Chondrocyte (in vitro differentiated cells): Measurements from ENCODE around the gene LGSN. TPM values are rescaled to one million over a fixed set of nuclear protein-coding genes. Genes with fewer than 3 reads are reported as not detected.

Experiments used
- DNase-seq: peaks from one replicate; pipeline ENCODE4 v3.0.0; 2021; ENCODE audit warnings: mixed read lengths, low spot score
- H3K27ac Mint-ChIP-seq: one replicate; pipeline ENCODE4 v1.8.0; 2021; ENCODE audit warnings: mild to moderate bottlenecking, moderate library complexity, mixed read lengths; ENCODE audit not compliant: unreplicated experiment
- H3K27me3 Mint-ChIP-seq: 2 replicates; pipeline ENCODE4 v1.8.0; 2021; ENCODE audit warnings: low read depth, mixed read lengths
- H3K36me3 Mint-ChIP-seq: 2 replicates; pipeline ENCODE4 v1.8.0; 2021; ENCODE audit warnings: low read depth, mixed read lengths
- H3K4me1 Mint-ChIP-seq: 2 replicates; pipeline ENCODE4 v1.8.0; 2021; ENCODE audit warnings: low read depth, mild to moderate bottlenecking, mixed read lengths
- H3K4me3 Mint-ChIP-seq: one replicate; pipeline ENCODE4 v1.8.0; 2021; ENCODE audit warnings: mild to moderate bottlenecking, moderate library complexity, mixed read lengths; ENCODE audit not compliant: unreplicated experiment
- H3K9me3 Mint-ChIP-seq: 2 replicates; pipeline ENCODE4 v1.8.0; 2021; ENCODE audit warnings: low read depth, mixed read lengths
- CTCF ChIP-seq: fragments of 200-600 bp; sonication (generic); IDR thresholded peaks from 2 replicates; pipeline ENCODE4 v1.5.0; 2021; ENCODE audit warnings: antibody characterized with exemption, mild to moderate bottlenecking, moderate library complexity
- total RNA-seq: library from RNA; stranded (reverse); gene quantifications from 3 replicates; pipeline ENCODE4 v1.2.1, GENCODE V29; 2021

LGSN gene
- total RNA-seq, 1 donor from 2014 or later, result 1.4 TPM

- no peaks in the 10 kb centered on the region for H3K9me3 Mint-ChIP-seq
- no peak for DNase-seq
- no peaks in the 10 kb centered on the region for H3K36me3 Mint-ChIP-seq
- TF ChIP-seq CTCF, result peak; percentile 83
- peaks cover 15% of the 10 kb centered on the region for H3K27me3 Mint-ChIP-seq
- H3K27ac Mint-ChIP-seq, result no peak overlapping the region
- H3K4me1 Mint-ChIP-seq, result peaks cover 7% of the 10 kb centered on the region
- no peak overlapping the region for H3K4me3 Mint-ChIP-seq
Measured at GRCh38 chr6:63272397-63272796, 47.4 kb downstream of the LGSN start.

- Mint-ChIP-seq H3K36me3 (no peaks in the 10 kb centered on the region), H3K9me3 (no peaks in the 10 kb centered on the region), H3K4me1 (peaks cover 7% of the 10 kb centered on the region), H3K4me3 (no peak overlapping the region), H3K27me3 (peaks cover 12% of the 10 kb centered on the region), H3K27ac (no peak overlapping the region)
- no peak for TF ChIP-seq CTCF
- DNase-seq, result no peak
Measured at GRCh38 chr6:63269470-63269869, 50.3 kb downstream of the LGSN start.

GRCh38 chr6:63268574-63268973, 51.2 kb downstream of the LGSN start:
- no peaks in the 10 kb centered on the region for H3K36me3 Mint-ChIP-seq
- peaks cover 10% of the 10 kb centered on the region for H3K27me3 Mint-ChIP-seq
- no peaks in the 10 kb centered on the region for H3K9me3 Mint-ChIP-seq
- H3K27ac Mint-ChIP-seq, result no peak overlapping the region
- no peak overlapping the region for H3K4me3 Mint-ChIP-seq
- H3K4me1 Mint-ChIP-seq, result peaks cover 7% of the 10 kb centered on the region
- DNase-seq, result no peak
- TF ChIP-seq CTCF, result no peak

GRCh38 chr6:63267828-63268227, 52.0 kb downstream of the LGSN start:
- DNase-seq, result no peak
- Mint-ChIP-seq H3K4me3 (no peak overlapping the region), H3K9me3 (no peaks in the 10 kb centered on the region), H3K27ac (no peak overlapping the region), H3K27me3 (peaks cover 10% of the 10 kb centered on the region), H3K36me3 (no peaks in the 10 kb centered on the region), H3K4me1 (peaks cover 7% of the 10 kb centered on the region)
- TF ChIP-seq CTCF, result no peak

GRCh38 chr6:63267046-63267445, 52.7 kb downstream of the LGSN start:
- no peak for DNase-seq
- Mint-ChIP-seq H3K27me3 (peaks cover 10% of the 10 kb centered on the region), H3K27ac (no peak overlapping the region), H3K4me1 (peaks cover 7% of the 10 kb centered on the region), H3K9me3 (no peaks in the 10 kb centered on the region), H3K4me3 (no peak overlapping the region), H3K36me3 (no peaks in the 10 kb centered on the region)
- TF ChIP-seq CTCF, result no peak
